ENCODE measurements around the gene TRIP12. TPM values are rescaled to one million over a fixed set of nuclear protein-coding genes. Genes with fewer than 3 reads are reported as not detected.

The TRIP12 gene
- total RNA-seq, 1 donor from 2014 or later: 211 TPM

- TF ChIP-seq CTCF (IDR thresholded peaks at IDR 0.05): no peak
- H3K4me1 ChIP-seq: peaks cover 16% of the 10 kb centered on the region
- no peak for DNase-seq
- ATAC-seq: no peak
- intact Hi-C loops (cut with DNase I): no loop called here
- no peaks in the 10 kb centered on the region for H3K36me3 ChIP-seq
- H3K27me3 ChIP-seq: no peaks in the 10 kb centered on the region
- H3K27ac ChIP-seq: no peak overlapping the region
- H3K9me3 ChIP-seq: no peaks in the 10 kb centered on the region
- no peak overlapping the region for H3K4me3 ChIP-seq
These were observed 25.0 kb downstream of the TRIP12 start for GRCh38 chr2:229896857-229897256.

GRCh38 chr2:229889023-229889422 is 32.8 kb downstream of the TRIP12 start:
- Histone ChIP-seq H3K36me3 (no peaks in the 10 kb centered on the region), H3K27me3 (no peaks in the 10 kb centered on the region), H3K4me3 (no peak overlapping the region), H3K27ac (no peak overlapping the region), H3K9me3 (no peaks in the 10 kb centered on the region), H3K4me1 (no peaks in the 10 kb centered on the region)
- TF ChIP-seq CTCF (IDR thresholded peaks at IDR 0.05): no peak
- intact Hi-C loops (cut with DNase I): no loop called here
- ATAC-seq (no peak), DNase-seq (no peak)

GRCh38 chr2:229888031-229888430 is 33.8 kb downstream of the TRIP12 start:
- intact Hi-C loops (cut with DNase I): no loop called here
- no peak overlapping the region for H3K27ac ChIP-seq
- ATAC-seq: no peak
- DNase-seq: no peak
- H3K36me3 ChIP-seq: no peaks in the 10 kb centered on the region
- H3K4me3 ChIP-seq: no peak overlapping the region
- H3K4me1 ChIP-seq: no peaks in the 10 kb centered on the region
- no peaks in the 10 kb centered on the region for H3K27me3 ChIP-seq
- H3K9me3 ChIP-seq: no peaks in the 10 kb centered on the region
- no peak for TF ChIP-seq CTCF (IDR thresholded peaks at IDR 0.05)

GRCh38 chr2:229887441-229887840 is 34.4 kb downstream of the TRIP12 start:
- Histone ChIP-seq H3K9me3 (no peaks in the 10 kb centered on the region), H3K27ac (no peak overlapping the region), H3K36me3 (no peaks in the 10 kb centered on the region), H3K4me3 (no peak overlapping the region), H3K4me1 (no peaks in the 10 kb centered on the region), H3K27me3 (no peaks in the 10 kb centered on the region)
- TF ChIP-seq CTCF (IDR thresholded peaks at IDR 0.05): no peak
- no peak for DNase-seq
- intact Hi-C loops (cut with DNase I): no loop called here
- no peak for ATAC-seq

- H3K9me3 ChIP-seq: no peaks in the 10 kb centered on the region
- ATAC-seq: no peak
- no peaks in the 10 kb centered on the region for H3K27me3 ChIP-seq
- peaks cover 5% of the 10 kb centered on the region for H3K4me1 ChIP-seq
- DNase-seq: no peak
- TF ChIP-seq CTCF (IDR thresholded peaks at IDR 0.05): no peak
- peaks cover 6% of the 10 kb centered on the region for H3K36me3 ChIP-seq
- intact Hi-C loops (cut with DNase I): no loop called here
- no peak overlapping the region for H3K27ac ChIP-seq
- H3K4me3 ChIP-seq: no peak overlapping the region
These were observed 36.8 kb downstream of the TRIP12 start for GRCh38 chr2:229884775-229885699.
